ENCODE data around the gene KEL.

KEL gene

DNA sequence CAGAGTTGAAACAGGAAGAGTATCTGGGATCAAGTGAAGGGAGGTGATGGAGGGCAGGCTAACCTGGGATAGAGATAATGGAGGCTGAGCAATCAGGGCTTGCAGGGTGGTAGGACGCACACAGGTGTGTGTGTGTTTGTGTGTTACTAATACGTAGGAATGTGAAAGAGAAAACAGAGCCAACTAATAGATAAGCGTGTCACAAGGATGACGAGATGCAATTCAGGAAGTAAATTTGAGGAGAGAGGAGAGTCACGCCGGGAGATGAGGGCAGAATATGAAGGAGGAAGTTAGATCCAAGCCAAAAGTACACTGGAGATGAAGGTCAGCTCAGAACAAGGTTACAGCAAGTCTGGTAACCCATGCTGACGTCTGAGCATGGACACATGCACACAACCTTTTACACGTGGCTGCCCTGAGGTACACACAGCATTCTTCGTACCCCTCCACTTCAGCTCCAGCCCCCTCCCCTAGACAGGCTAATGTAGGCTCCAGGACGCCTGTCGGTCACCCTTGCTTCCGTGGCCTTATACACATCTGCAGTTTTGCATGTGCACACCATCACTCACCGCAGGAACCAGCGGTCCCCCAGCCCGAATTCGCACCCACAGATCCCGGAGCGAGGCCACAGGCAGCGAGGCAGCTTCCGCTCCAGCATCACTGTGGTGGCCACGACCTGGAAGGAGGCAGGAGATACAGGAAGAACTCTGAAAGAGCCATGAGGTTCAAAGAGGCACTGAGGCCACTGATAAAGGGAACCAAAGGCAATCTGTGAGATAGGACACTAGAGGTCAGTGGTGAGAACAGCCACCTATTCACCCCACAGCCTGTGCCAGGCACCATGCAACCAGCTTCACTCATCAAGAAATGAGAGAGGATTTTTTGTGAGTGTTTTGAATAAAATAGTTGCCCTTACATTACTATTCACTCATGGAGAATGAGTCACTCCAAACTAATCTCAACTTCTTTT is 53.0 kb downstream of the KEL start:
- TF ChIP-seq GATA1 (IDR thresholded peaks at IDR 0.05; ENCODE audit: low read depth, low read length) (no peak), POLR2A (IDR thresholded peaks at IDR 0.05; ENCODE audit: low read length) (no peak)
- DNase-seq: peak; percentile 33 to 44

DNA sequence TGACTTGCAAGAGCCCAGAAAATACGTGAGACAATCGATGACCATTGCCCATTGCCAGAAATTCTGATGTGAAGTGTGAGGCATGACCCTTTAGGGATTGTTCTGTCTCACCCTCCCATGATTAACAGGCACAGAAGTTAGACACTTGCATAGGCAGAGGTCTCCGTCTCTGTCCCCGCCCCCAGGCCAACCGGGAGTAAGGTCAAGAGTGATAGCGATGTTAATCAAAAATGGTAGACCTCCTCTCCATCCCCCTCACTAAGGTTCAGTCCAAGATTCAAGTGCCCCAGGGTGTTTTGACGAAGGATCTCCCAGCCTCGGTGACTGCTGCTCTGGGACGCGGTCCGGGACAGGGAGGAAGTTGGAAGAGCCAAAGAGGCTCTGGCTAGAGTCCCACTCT is 53.9 kb downstream of the KEL start:
- DNase-seq: no peak
- TF ChIP-seq GATA1 (IDR thresholded peaks at IDR 0.05; ENCODE audit: low read depth, low read length) (no peak), POLR2A (IDR thresholded peaks at IDR 0.05; ENCODE audit: low read length) (no peak)

- TF ChIP-seq POLR2A (IDR thresholded peaks at IDR 0.05; ENCODE audit: low read length) (no peak), GATA1 (IDR thresholded peaks at IDR 0.05; ENCODE audit: low read depth, low read length) (no peak)
- DNase-seq: no peak
Measured at GRCh38 chr7:142906643-142907042, 55.5 kb downstream of the KEL start.

DNA sequence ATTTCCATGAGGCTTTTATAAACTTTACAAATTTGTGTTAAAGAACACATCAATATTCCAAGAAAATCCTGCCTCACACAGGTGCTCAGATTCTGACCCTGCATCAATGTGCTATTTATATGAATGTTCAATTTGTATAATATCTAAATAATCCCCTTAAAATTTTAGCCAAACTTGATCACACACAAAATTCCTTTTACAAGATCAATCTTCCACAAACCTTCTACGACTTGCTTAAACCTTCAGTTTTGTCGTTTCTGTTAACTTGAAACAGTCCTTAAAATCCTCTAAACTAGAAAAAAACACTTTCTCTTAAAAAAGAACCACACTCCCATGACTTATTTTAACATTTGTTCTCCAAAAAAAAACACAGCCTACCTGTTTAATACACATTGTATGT is 56.4 kb downstream of the KEL start:
- no peak for TF ChIP-seq POLR2A (IDR thresholded peaks at IDR 0.05; ENCODE audit: low read length)
- no peak for DNase-seq

DNA sequence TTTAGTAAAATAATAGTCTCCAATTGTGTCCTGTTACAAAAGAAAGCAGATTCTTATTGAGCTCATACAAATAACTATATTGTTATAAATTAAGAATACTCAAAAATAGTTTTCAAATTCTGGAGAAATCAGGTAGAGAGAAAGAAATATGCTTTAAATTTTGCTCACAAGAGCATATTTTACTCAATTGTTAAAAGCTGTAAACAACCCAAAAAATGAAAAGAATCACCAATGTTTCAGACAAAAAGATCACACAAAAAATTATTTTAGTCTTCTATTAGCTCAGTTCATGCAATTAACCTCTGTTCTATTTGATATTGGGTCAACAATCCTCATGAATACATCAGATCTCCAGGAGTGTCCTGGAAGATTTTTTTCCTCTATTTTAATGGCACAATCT is 58.0 kb downstream of the KEL start:
- TF ChIP-seq GATA1 (IDR thresholded peaks at IDR 0.05; ENCODE audit: low read depth, low read length): no peak
- TF ChIP-seq POLR2A (IDR thresholded peaks at IDR 0.05; ENCODE audit: low read length): no peak
- no peak for DNase-seq

DNA sequence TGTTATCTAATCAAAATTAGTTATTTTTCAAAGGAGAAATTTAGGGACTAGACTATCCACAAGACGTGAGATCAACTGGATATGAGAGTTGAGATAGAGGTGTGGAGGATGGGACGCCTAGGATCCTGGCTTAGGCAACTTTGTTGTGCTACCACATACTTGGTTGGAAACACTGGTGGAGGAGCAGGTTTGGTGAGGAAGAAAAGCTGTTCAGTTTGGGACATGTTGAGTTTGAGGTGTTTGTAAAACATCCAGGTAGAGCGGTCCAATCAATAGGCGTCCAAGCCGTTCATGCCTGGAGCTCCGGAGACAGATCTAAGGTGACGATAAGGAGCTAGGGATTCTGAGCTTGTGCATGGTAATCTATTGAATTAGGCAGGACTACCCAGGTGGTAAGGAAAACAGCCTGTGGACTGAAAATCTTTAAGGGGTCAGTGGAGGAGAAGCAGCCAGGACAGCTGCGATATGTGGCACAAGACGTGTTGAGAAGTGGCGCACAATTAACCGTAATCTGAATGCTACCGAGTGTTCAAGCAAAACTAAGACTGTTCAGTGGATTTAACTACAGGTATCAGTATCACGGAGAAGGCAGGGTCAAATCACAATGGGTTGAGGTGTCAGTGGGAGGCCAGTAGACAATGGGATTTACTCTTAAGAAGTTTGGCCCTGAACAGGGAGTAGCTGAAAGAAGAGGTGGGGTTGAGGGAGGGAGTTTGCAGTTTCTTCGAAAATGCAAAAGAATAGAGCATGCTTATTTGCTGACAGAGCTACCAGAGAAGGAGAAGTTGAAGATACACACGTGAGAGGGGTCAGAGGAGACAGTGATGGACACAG is 60.5 kb downstream of the KEL start:
- no peak for DNase-seq
- TF ChIP-seq GATA1 (IDR thresholded peaks at IDR 0.05; ENCODE audit: low read depth, low read length): no peak

DNA sequence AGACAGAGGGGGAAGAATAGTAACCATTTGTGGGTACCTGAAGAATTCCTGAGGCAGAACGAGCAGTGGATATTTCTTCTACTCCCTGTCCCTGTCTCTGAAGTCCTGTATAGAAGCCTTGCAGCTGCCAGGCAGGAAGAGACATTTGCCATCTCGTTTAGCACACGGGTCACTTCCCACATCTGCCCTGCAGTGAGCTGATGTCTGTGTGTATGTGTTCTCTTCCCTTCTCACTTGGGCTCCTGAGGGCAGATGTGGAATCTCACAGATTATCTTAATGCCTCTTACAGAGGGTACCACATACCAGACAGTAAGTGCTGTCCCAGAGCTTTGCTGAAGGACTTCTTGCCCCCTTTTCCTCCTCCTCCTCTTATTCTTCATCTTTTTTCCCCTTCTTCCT is 62.5 kb downstream of the KEL start:
- TF ChIP-seq POLR2A (IDR thresholded peaks at IDR 0.05; ENCODE audit: low read length) (no peak), GATA1 (IDR thresholded peaks at IDR 0.05; ENCODE audit: low read depth, low read length) (no peak)
- no peak for DNase-seq

GRCh38 chr7:142898377-142899170 is 63.6 kb downstream of the KEL start:
- no peak for TF ChIP-seq GATA1 (IDR thresholded peaks at IDR 0.05; ENCODE audit: low read depth, low read length)
- TF ChIP-seq POLR2A (IDR thresholded peaks at IDR 0.05; ENCODE audit: low read length): no peak

DNA sequence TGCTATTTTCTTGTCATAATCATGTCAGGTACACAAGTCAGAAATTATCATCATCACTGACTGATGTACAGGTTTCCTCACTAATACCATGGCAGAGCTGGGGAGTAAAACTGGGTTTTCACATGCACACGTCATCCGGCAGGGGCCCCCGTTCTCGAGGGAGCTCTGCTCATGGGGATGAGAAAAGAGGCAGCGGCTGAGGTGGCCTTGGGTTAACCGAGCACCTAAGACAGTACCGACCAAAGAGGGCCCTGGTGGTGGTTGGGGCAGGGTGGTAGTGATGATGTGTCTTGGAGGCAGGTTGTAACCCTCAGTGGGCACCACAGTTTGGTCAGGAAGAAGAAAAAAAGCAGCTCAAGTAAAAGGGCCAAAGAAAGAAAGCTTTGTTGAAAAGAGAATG is 64.5 kb downstream of the KEL start:
- TF ChIP-seq POLR2A (IDR thresholded peaks at IDR 0.05; ENCODE audit: low read length) (no peak), GATA1 (IDR thresholded peaks at IDR 0.05; ENCODE audit: low read depth, low read length) (no peak)
- DNase-seq: no peak

More at GRCh38 chr7:142898377-142899170, 63.6 kb downstream of the KEL start:
- no peak for DNase-seq

DNA sequence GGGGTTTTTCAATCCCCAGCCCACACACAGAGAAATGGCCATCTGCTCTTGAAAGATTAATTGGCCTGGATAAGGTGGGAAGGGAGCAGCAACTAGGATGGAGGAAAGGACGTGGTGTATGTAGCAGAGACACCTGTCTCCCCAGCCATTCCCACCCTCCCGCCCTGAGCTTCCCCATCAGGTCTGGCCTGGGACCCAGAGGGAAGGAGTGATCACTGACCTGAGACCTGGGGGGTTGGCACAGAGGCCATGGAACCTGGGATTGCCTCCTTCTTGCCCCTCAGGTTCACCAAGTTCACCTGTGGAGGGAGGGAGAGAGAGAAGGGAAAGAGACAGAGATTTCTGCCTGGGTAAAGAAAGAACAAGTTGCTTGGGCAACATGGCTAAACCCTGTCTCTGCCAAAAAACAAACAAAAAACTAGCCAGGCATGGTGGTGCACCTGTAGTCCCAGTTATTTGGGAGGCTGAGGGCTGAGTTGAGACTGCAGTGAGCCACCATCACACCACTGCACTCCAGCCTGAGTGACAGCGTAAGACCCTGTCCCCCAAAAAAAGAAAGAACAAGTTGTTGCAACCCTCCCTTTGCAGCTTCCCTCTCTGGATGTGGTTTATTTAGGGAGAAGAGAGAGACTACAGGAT is 65.3 kb downstream of the KEL start:
- DNase-seq: no peak

GRCh38 chr7:142896151-142896550 is 66.0 kb downstream of the KEL start:
- TF ChIP-seq POLR2A (IDR thresholded peaks at IDR 0.05; ENCODE audit: low read length): no peak
- TF ChIP-seq GATA1 (IDR thresholded peaks at IDR 0.05; ENCODE audit: low read depth, low read length): no peak

More for the DNA sequence above, 65.3 kb downstream of the KEL start:
- no peak for TF ChIP-seq POLR2A (IDR thresholded peaks at IDR 0.05; ENCODE audit: low read length)
- no peak for TF ChIP-seq GATA1 (IDR thresholded peaks at IDR 0.05; ENCODE audit: low read depth, low read length)

GRCh38 chr7:142894985-142895593 is 67.1 kb downstream of the KEL start:
- TF ChIP-seq GATA1 (IDR thresholded peaks at IDR 0.05; ENCODE audit: low read depth, low read length) (no peak), POLR2A (IDR thresholded peaks at IDR 0.05; ENCODE audit: low read length) (no peak)
- DNase-seq: no peak

More at GRCh38 chr7:142896151-142896550, 66.0 kb downstream of the KEL start:
- no peak for DNase-seq
